GM12872 (cell line): ENCODE data around the gene RPL3.

ENCODE experiments used
- CTCF ChIP-seq: IDR thresholded peaks from 3 replicates; pipeline ENCODE4 v1.5.1; 2011; ENCODE audit warnings: low read depth, mild to moderate bottlenecking, low read length, moderate library complexity; ENCODE audit not compliant: insufficient read depth

RPL3 gene

DNA sequence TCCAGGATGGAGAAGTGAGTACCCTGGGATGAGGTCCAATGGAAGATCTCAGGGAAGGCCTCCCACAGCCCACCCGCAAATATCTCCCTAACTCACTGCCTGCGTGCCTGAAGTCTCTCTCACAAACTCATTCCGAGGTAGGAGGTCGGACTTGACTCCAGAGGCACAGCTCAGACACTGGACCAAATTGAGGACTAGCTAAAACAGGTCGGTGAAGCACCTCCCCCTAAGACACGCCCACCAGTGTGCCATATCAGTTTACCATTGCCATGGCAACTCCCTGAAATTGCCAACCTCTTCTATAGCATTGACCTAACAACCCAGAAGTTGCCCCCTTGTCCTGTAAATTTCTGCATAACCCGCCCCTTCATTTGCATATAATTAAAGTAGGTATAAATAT lies 17.5 kb downstream of the RPL3 start:
- TF ChIP-seq CTCF: no peak

GRCh38 chr22:39301108-39301507 lies 18.3 kb downstream of the RPL3 start:
- TF ChIP-seq CTCF: no peak

GRCh38 chr22:39300186-39300830 lies 19.1 kb downstream of the RPL3 start:
- 0 out of 3 replicates have a peak, but pooled peaks have one; percentile 21 for TF ChIP-seq CTCF

- TF ChIP-seq CTCF: no peak
Observed at GRCh38 chr22:39299829-39300178, 19.6 kb downstream of the RPL3 start.

DNA sequence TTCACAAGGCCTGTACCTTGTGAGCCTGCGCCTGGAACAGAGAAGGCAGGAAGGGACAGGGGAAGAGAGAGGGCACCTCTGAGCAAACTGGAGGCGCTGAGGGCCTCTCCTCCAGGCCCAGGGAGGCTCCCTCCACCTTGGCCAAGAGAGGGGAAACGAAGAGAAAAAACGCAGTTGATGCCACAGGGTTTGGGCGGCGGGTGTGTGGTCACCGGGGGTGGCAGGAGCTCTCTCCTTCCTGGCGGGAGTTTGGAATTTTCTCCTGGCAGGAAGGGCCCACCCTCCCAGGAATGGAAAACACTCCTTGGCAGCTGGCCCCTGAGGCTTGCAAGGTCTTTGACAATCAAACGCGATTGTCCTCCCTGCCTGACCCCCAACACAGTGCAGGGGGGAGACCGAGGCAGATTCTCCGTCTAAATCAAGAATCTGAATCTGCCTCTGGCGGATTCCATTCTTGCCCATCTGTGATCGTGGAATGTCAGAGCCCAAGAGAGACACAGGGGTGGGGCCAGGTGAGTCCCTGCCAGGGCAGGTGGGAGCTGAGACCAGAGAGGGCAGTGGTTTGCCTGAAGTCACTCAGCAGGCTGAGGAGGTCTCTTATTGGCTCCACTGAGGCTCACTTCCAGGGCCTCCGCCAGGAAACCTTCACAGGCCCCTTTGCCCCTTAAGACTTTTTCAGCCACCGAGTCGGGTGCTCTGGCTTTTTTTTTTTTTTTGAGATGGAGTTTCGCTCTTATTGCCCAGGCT lies 21.0 kb downstream of the RPL3 start:
- TF ChIP-seq CTCF: no peak

DNA sequence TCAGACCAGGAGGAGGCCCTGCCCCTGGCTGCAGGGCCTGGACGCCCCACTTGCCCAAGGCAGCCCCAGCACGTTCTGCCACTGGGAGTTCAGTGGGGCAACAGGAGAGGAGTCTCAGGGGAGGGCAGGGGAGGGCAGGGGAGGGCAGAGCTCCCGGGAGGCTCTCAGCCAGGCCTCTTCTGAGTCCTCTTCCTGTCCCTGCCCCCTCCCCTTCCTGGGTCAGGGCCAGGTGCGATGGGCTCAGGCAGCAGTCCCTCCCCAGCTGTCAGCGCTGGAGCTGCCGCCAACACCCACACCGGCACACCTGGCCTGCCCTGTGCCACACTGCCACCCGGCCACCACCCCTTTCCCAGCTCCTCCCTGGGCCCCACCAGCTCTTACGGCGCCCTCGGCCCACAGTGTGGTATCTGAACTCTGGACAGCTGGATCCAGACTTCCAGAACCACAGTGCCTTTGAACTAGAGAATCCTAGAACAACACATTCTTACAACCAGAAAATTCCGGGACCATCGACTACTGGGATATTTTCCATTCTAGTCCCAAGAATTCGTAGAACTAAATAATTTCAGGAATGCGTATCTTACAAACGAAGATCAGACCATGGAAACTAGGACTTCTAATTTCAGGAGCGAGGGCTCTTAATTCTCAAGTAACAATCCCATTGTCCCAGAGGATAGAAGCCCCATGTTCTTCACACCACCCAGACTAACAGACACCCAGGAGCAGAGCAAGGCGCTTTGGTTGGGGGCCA lies 21.8 kb downstream of the RPL3 start:
- TF ChIP-seq CTCF: no peak

- TF ChIP-seq CTCF: no peak
Observed at GRCh38 chr22:39296981-39297489, 22.4 kb downstream of the RPL3 start.
